ENCODE results near the gene SERPINB7. TPM values are rescaled to one million over a fixed set of nuclear protein-coding genes. Genes with fewer than 3 reads are reported as not detected.
"Not testable (repeated sequence)": the region's sequence is repeated elsewhere in the genome, so short reads cannot be mapped to it uniquely, and the experiment has no call there.

The SERPINB7 gene, protein sequence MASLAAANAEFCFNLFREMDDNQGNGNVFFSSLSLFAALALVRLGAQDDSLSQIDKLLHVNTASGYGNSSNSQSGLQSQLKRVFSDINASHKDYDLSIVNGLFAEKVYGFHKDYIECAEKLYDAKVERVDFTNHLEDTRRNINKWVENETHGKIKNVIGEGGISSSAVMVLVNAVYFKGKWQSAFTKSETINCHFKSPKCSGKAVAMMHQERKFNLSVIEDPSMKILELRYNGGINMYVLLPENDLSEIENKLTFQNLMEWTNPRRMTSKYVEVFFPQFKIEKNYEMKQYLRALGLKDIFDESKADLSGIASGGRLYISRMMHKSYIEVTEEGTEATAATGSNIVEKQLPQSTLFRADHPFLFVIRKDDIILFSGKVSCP
- under 1 TPM; 0.20 to 0.65 (median 0.54) TPM for polyA plus RNA-seq (ENCODE audit: insufficient read length in 4 of 4)

DNA sequence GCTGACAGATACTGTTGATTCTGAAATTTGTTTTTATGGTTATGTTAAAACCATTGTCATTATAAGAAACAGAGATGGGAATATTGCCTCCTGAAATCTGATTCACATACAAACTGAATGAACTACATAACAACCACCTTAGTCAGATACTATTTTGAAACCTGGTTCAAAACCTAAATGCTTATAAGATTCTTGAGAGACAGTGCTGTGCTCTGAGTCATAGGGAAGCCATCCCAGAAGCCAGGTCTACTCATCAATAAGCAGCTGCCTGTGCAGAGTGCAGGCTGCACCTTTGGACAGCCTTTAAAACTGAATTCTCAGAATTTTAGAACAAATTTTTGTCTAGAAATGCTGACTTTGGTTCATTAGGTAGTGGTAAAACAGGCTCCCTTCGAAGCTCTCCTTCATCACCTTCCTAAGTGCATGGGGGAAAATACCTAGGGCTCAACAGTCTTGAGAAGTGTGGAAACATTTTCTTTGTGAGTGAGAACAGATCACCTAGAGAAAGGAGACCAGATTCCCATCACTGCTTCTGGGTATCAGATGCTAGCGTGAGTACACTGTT, at the start of gene SERPINB7:
SERPINB7 (plus strand) TSS at position 253 of the 565 bp plus-strand sequence. CDS start 6,955 bp downstream, outside the sequence.
- no peak for DNase-seq (ENCODE audit: low read depth in 4 of 4, low spot score in 2 of 4)

- DNase-seq (ENCODE audit: low read depth in 4 of 4, low spot score in 2 of 4), result peak in 2 of 4 donors; percentile 10 to 16
Measured at GRCh38 chr18:63725682-63726480, 49.3 kb upstream of the SERPINB7 start.

DNA sequence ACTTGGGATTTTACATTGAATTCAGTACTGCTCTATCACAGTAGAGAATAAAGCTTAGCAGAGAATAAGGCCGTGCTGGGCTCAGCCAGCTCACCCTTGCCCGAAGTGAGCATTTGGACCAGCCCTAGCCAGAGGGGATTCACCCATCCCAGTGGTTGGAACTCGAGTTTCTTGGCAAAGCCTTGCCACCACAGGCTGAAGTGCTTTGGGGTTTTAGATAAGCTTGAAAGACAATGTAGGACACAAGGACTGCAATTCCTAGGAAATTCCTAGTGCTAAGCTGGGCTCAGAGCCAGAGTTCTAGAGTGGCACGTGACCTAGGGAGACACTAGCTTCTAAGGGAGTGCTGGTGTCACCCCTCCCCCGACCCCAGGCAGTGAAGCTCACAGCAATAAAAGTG, 44.4 kb upstream of the SERPINB7 start:
- no peak for DNase-seq (ENCODE audit: low read depth in 4 of 4, low spot score in 2 of 4)

GRCh38 chr18:63731215-63731614, 44.0 kb upstream of the SERPINB7 start:
- no peak for DNase-seq (ENCODE audit: low read depth in 4 of 4, low spot score in 2 of 4)

DNA sequence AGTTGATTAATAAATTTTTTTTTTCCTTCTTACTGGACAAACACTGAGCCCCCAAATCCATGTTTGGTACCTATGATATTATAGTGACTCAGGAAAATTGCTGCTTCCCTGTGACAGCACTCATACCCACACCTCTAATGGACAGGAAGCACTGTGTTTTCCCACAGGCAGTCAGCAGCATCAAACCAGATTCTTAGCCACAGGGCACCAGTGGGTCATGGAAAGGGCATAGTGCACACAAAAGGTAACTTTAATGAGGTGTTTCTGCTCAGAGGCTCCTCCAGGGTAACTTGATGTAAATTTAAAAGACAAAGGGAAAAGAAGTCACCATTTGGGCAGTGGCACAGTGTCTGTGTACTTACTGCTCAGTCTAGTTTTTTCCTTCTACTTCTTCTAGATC, 38.3 kb upstream of the SERPINB7 start:
- no peak for DNase-seq (ENCODE audit: low read depth in 4 of 4, low spot score in 2 of 4)

GRCh38 chr18:63741769-63742168, 33.4 kb upstream of the SERPINB7 start:
- DNase-seq (ENCODE audit: low read depth in 4 of 4, low spot score in 2 of 4), result no peak

DNA sequence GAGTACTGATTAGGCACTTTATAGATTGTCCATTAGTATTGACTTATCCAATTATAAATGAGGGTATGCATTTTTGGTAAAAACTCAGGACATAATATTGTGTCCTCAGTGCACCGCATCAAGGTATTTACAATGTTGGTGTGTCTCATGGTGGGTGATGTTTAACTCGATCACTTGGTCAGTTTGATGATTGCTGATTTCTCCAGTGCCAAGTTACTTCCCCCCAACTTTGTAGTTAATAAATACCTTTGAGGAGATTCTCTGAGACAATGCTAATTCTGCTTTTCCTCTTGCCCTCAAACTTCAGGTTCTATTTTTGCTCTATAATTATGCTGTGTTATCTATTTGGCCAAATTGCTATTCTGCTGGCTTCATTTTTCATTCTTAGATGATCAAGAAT, 28.2 kb upstream of the SERPINB7 start:
- no peak for DNase-seq (ENCODE audit: low read depth in 4 of 4, low spot score in 2 of 4)

DNA sequence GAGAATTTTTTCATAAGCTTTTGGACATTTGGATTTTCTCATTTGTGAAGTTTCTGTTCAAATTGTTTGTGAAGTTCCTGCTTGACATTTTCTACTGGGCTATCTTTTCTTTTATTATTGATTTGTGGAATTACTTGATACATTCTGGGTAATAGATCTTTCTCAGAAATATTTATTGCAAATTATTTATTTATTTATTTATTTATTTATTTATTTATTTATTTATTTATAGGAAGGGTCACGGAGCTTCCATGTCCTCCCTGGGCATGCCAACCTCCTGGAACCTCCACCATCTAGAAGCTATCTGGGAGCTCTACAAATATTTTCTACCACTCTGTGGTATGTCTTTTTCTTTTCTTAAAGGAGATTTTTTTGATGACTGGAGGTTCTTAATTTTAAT, 25.7 kb upstream of the SERPINB7 start:
- no peak for DNase-seq (ENCODE audit: low read depth in 4 of 4, low spot score in 2 of 4)

GRCh38 chr18:63752636-63753035, 22.6 kb upstream of the SERPINB7 start:
- no peak for DNase-seq (ENCODE audit: low read depth in 4 of 4, low spot score in 2 of 4)

- no peak for DNase-seq (ENCODE audit: low read depth in 4 of 4, low spot score in 2 of 4)
Measured at GRCh38 chr18:63753676-63754075, 21.5 kb upstream of the SERPINB7 start.

GRCh38 chr18:63757541-63757940, 17.7 kb upstream of the SERPINB7 start:
- no peak for DNase-seq (ENCODE audit: low read depth in 4 of 4, low spot score in 2 of 4)

GRCh38 chr18:63758615-63759240, 16.5 kb upstream of the SERPINB7 start:
- no peak for DNase-seq (ENCODE audit: low read depth in 4 of 4, low spot score in 2 of 4)

DNA sequence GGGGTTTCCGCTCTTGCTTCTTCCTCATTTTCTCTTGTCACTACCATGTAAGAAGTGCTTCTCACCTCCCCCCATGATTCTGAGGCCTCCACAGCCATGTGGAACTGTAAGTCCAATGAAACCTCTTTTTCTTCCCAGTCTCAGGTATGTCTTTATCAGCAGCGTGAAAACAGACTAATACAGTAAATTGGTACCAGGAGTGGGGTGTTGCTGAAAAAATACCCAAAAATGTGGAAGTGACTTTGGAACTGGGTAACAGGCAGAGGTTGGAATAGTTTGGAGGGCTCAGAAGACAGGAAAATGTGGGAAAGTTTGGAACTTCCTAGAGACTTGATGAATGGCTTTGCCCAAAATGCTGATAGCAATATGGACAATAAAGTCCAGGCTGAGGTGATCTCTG, 15.4 kb upstream of the SERPINB7 start:
- DNase-seq (ENCODE audit: low read depth in 4 of 4, low spot score in 2 of 4), result not testable (repeated sequence)

- no peak for DNase-seq (ENCODE audit: low read depth in 4 of 4, low spot score in 2 of 4)
Measured at GRCh38 chr18:63762518-63762917, 12.7 kb upstream of the SERPINB7 start.

DNA sequence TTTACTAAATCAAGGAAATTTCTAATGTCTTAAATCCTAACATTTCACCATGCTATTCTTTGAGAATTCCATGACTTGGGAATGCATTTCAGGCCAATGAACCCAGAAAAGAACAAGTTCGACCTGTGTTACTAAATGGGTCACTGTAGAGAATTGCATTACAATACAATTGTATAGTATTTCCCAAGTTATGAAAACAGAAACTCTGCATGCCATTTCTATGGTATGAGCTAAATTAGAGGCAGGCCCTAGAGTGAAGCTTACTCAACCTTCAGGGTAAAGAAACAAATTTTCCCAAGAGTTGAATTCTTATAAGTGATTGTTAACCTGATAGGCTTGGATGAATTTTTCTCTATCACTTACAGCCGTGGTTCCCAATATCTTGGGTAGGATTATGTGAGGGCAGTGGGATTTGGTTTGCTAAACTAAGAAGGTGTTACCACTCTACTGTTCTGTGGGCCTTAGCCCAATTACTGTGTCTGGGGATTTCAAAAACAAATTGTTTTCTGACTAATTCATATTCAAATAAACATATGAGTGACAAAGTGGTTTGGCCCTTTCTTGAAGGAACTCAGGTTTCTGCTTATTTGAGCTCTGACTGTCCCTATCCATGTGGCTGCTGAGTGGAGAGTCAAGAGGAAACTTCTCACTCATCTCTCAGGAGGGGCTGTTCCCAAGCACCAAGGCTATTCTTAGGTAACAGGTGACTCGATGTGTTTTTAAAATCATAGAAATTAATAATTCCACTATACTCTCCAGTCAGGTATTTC, 11.2 kb upstream of the SERPINB7 start:
- no peak for DNase-seq (ENCODE audit: low read depth in 4 of 4, low spot score in 2 of 4)

DNA sequence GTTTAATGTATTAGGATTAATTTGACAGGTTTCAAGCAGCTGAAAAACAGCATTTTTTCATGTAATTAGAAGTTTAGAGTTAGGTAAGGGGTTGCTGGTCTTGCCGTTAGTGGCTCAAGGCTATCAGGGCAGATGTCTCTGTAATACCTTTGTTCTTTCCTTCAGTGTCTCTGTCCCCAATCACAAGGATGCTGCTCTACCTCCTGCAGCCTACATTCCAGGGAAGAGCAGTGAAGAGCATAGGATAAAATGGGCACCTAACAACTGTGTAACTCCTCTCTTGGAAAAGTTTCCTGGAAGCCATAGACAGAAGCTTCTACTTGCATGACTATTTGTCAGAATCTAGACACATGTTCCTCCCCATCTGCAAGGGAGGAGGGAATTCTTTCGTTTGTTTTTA, 9.4 kb upstream of the SERPINB7 start:
- no peak for DNase-seq (ENCODE audit: low read depth in 4 of 4, low spot score in 2 of 4)

- DNase-seq (ENCODE audit: low read depth in 4 of 4, low spot score in 2 of 4), result no peak
Measured at GRCh38 chr18:63773551-63773950, 1.7 kb upstream of the SERPINB7 start.

GRCh38 chr18:63774511-63774910, 707 bp upstream of the SERPINB7 start:
- no peak for DNase-seq (ENCODE audit: low read depth in 4 of 4, low spot score in 2 of 4)

DNA sequence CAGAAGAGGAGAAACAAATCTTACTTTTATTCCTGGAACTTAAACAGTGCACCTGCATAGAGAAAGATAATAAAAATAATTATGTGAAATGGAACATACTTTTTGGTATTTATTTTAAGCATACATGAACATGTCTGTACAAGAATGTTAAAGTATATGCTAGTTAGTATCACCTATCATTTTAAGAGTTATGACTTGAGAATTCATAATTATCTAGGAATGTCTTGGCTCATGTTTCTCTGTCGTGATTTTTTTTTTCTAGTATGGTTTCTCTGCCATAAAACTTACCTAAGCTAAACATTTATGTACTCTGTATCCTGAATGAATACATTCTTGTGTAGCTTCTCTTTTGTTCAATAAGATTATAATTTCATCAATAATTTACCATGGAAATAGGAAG, 4.2 kb downstream of the SERPINB7 start:
- DNase-seq (ENCODE audit: low read depth in 4 of 4, low spot score in 2 of 4), result no peak

DNA sequence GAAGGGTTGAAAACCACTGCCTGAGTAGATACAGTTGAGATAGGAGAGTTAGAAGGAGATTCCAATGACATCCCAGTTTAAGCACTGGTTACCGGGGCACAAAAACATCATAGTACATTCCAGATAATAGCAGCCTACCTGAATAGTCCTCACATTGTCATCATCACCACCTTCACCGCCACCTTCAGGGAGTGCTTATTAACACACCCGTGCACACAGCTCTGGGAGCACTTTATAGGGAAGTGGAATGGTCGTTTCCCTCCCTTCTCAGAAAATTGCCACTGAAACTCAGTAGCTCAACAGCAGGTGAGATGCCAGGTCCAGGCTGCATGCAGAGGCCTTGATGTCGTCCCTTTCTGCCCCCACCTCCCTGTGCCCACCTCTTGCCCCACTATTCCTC, 8.2 kb downstream of the SERPINB7 start:
- no peak for DNase-seq (ENCODE audit: low read depth in 4 of 4, low spot score in 2 of 4)
